HEK293 (cell line): ENCODE data around the gene SLC6A6.

Source experiments
- CTCF ChIA-PET: fragments of 350-600 bp; formaldehyde crosslinking; extraction: SDS; loops from one replicate; lab custom pipeline; 2021; ENCODE audit warnings: antibody characterized with exemption; lab: Yijun Ruan, JAX
- POLR2A ChIA-PET: fragments of 300-600 bp; formaldehyde crosslinking; extraction: SDS; loops from one replicate; lab custom pipeline; 2020; ENCODE audit warnings: antibody characterized with exemption, inconsistent platforms; lab: Yijun Ruan, JAX
- H3K27ac ChIP-seq: fragments of 200-500 bp; sonication (Bioruptor generic); 2 replicates; pipeline ENCODE4 v1.5.1; 2014; ENCODE audit warnings: low read depth, low read length, control low read depth, inconsistent platforms; ENCODE audit errors: extremely low read depth
- H3K36me3 ChIP-seq, 2 experiments: fragments of 200-500 bp in 1 of 2; sonication (Bioruptor generic) in 1 of 2; 1 replicate in 1 of 2; 2 replicates in 1 of 2; pipeline ENCODE4 v1.5.1; 2014 to 2017; ENCODE audit warnings: inconsistent platforms in 2 of 2, low read length in 2 of 2; ENCODE audit not compliant: control insufficient read depth in 2 of 2, insufficient read depth in 1 of 2
- H3K4me1 ChIP-seq: fragments of 200-500 bp; sonication (Bioruptor generic); 2 replicates; pipeline ENCODE4 v1.5.1; 2014; ENCODE audit warnings: mild to moderate bottlenecking, low read length, inconsistent platforms; ENCODE audit not compliant: control insufficient read depth, insufficient read depth
- H3K4me3 ChIP-seq: 2 replicates; pipeline ENCODE4 v1.5.1; 2011; ENCODE audit warnings: low read depth, mild to moderate bottlenecking, control low read depth, low read length, moderate library complexity
- H3K9me3 ChIP-seq: fragments of 200-500 bp; sonication (Bioruptor generic); 2 replicates; pipeline ENCODE4 v1.5.1; 2014; ENCODE audit warnings: low read depth, low read length, inconsistent platforms; ENCODE audit not compliant: control insufficient read depth, insufficient read depth
- AEBP2 ChIP-seq: fragments of 450-650 bp; formaldehyde crosslinking; IDR thresholded peaks from 2 replicates; pipeline ENCODE4 v1.5.1; 2016; ENCODE audit warnings: missing biosample characterization, missing genetic modification characterization, borderline replicate concordance
- EGR2 ChIP-seq: fragments of 450-650 bp; formaldehyde crosslinking; IDR thresholded peaks from 2 replicates; pipeline ENCODE4 v1.5.1; 2016; ENCODE audit warnings: low read depth, missing biosample characterization, missing genetic modification characterization
- PATZ1 ChIP-seq: fragments of 450-650 bp; formaldehyde crosslinking; IDR thresholded peaks from 2 replicates; pipeline ENCODE4 v1.5.1; 2016; ENCODE audit warnings: missing biosample characterization, missing genetic modification characterization
- SETDB1 ChIP-seq: IDR thresholded peaks from one replicate; pipeline ENCODE4 v1.6.1; 2017; ENCODE audit warnings: mild to moderate bottlenecking, low read length, moderate library complexity, mixed read lengths; ENCODE audit not compliant: insufficient read length
- ZBTB44 ChIP-seq: fragments of 450-650 bp; IDR thresholded peaks from 2 replicates; pipeline ENCODE4 v1.5.1; 2018; ENCODE audit warnings: missing biosample characterization, mild to moderate bottlenecking, missing genetic modification characterization
- ZEB2 ChIP-seq: fragments of 450-650 bp; formaldehyde crosslinking; IDR thresholded peaks from 2 replicates; pipeline ENCODE4 v1.5.1; 2016; ENCODE audit warnings: missing biosample characterization, missing genetic modification characterization
- ZFP37 ChIP-seq: fragments of 450-650 bp; formaldehyde crosslinking; IDR thresholded peaks from 2 replicates; pipeline ENCODE4 v1.5.1; 2016; ENCODE audit warnings: missing biosample characterization, missing genetic modification characterization
- ZNF146 ChIP-seq: fragments of 450-650 bp; formaldehyde crosslinking; IDR thresholded peaks from 2 replicates; pipeline ENCODE4 v1.5.1; 2016; ENCODE audit warnings: missing biosample characterization, missing genetic modification characterization
- ZNF2 ChIP-seq: fragments of 450-650 bp; formaldehyde crosslinking; IDR thresholded peaks from 2 replicates; pipeline ENCODE4 v1.5.1; 2016; ENCODE audit warnings: missing biosample characterization, missing genetic modification characterization
- ZNF404 ChIP-seq: fragments of 450-650 bp; formaldehyde crosslinking; IDR thresholded peaks from 2 replicates; pipeline ENCODE4 v1.5.1; 2017; ENCODE audit warnings: missing biosample characterization, missing genetic modification characterization
- ZNF510 ChIP-seq: fragments of 450-650 bp; formaldehyde crosslinking; IDR thresholded peaks from 2 replicates; pipeline ENCODE4 v1.5.1; 2018; ENCODE audit warnings: mild to moderate bottlenecking, missing genetic modification characterization, missing biosample characterization; ENCODE audit not compliant: insufficient replicate concordance
- ZNF585B ChIP-seq: fragments of 450-650 bp; formaldehyde crosslinking; IDR thresholded peaks from 2 replicates; pipeline ENCODE4 v1.5.1; 2016; ENCODE audit warnings: missing biosample characterization, missing genetic modification characterization
- ZNF704 ChIP-seq: fragments of 450-650 bp; formaldehyde crosslinking; IDR thresholded peaks from 2 replicates; pipeline ENCODE4 v1.5.1; 2016; ENCODE audit warnings: missing biosample characterization, missing genetic modification characterization
- ZNF785 ChIP-seq: fragments of 450-650 bp; formaldehyde crosslinking; IDR thresholded peaks from 2 replicates; pipeline ENCODE4 v1.5.1; 2016; ENCODE audit warnings: missing biosample characterization, missing genetic modification characterization
- ZSCAN5A ChIP-seq: fragments of 450-650 bp; formaldehyde crosslinking; IDR thresholded peaks from 2 replicates; pipeline ENCODE4 v1.5.1; 2016; ENCODE audit warnings: missing biosample characterization, missing genetic modification characterization

SLC6A6 gene

GRCh38 chr3:14416453-14416852 is 14.0 kb downstream of the SLC6A6 start:
- POLR2A ChIA-PET: interaction anchor here (1.8 kb wide), 1 partner anchor 14 kb away, joined by 7 read pairs; the partner anchor contains the start of gene SLC6A6
- no peak for TF ChIP-seq ZNF510 (tag by site-specific recombination)
- CTCF ChIA-PET: interaction anchor here (0.5 kb wide), 1 partner anchor 1089 kb away, joined by 4 read pairs; no protein-coding TSS in a partner anchor
- Histone ChIP-seq H3K4me1 (peaks cover 8% of the 10 kb centered on the region), H3K9me3 (no peaks in the 10 kb centered on the region), H3K27ac (no peak overlapping the region), H3K36me3 (peaks cover 0 to 4% of the 10 kb centered on the region in 2 experiments; a peak in 2 of 3 replicates), H3K4me3 (no peak overlapping the region)

- POLR2A ChIA-PET: no interaction called here
- Histone ChIP-seq H3K9me3 (no peaks in the 10 kb centered on the region), H3K36me3 (peaks cover 0 to 7% of the 10 kb centered on the region in 2 experiments; a peak in 2 of 3 replicates), H3K4me3 (no peak overlapping the region), H3K27ac (no peak overlapping the region), H3K4me1 (peaks cover 4% of the 10 kb centered on the region; the same call in 1 of the 2 replicates)
- TF ChIP-seq ZNF704 (no peak), EGR2 (tag by site-specific recombination) (no peak), ZNF785 (tag by site-specific recombination) (no peak), PATZ1 (tag by site-specific recombination) (no peak), ZFP37 (no peak), ZNF2 (tag by site-specific recombination) (no peak), ZSCAN5A (tag by site-specific recombination) (no peak)
- CTCF ChIA-PET: interaction anchor here (0.6 to 0.7 kb wide), 2 partner anchors 138 to 141 kb away, joined by 3 read pairs; no protein-coding TSS in a partner anchor
These were observed 16.2 kb downstream of the SLC6A6 start for GRCh38 chr3:14418296-14419250.

- Histone ChIP-seq H3K9me3 (no peaks in the 10 kb centered on the region), H3K4me3 (no peak overlapping the region), H3K27ac (no peak overlapping the region), H3K36me3 (peaks cover 0 to 3% of the 10 kb centered on the region in 2 experiments; a peak in 2 of 3 replicates), H3K4me1 (no peaks in the 10 kb centered on the region)
- CTCF ChIA-PET: interaction anchor here (1.3 to 1.7 kb wide), 2 partner anchors 10 to 41 kb away, joined by 3 to 5 read pairs; no protein-coding TSS in a partner anchor
- POLR2A ChIA-PET: no interaction called here
- TF ChIP-seq ZEB2 (tag by site-specific recombination) (no peak), SETDB1 (no peak), ZNF146 (no peak), ZNF404 (tag by site-specific recombination) (no peak), AEBP2 (tag by site-specific recombination) (no peak), ZBTB44 (no peak), ZNF585B (tag by site-specific recombination) (no peak)
These were observed 19.9 kb downstream of the SLC6A6 start for GRCh38 chr3:14422016-14422963.
